DMS 273 treated with DMSO at 0.1 percent for 48 hours (cell line): ENCODE results near the gene MYG1.
A peak's percentile ranks its signal among the peaks of the same experiment; 100 is the strongest.
"Not testable (repeated sequence)": the region's sequence is repeated elsewhere in the genome, so short reads cannot be mapped to it uniquely, and the experiment has no call there.

Experiments
- DNase-seq: peaks from one replicate; lab custom pipeline; 2025; lab: John Stamatoyannopoulos, UW

MYG1 gene

GRCh38 chr12:53327435-53328042, 28.0 kb downstream of the MYG1 start:
- no peak for DNase-seq

DNA sequence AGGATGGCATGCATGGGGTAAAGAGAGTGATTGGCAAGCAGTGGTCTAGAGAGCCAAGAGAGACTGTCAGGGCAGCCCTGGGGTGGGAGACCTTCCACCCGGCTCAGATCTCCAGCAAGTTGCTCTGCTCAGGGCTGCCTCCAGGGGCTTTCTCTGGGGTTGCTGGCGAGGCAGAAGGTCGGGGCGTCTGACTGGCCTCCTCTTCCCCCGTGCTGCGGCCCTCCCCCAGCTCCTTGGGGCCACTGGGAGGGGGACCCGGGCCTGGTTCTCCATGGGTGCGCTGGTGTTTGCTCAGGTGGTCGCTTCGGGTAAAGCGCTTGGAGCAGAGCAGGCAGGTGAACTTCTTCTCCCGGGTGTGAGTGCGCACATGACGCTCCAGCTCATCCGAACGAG, 28.5 kb downstream of the MYG1 start:
- DNase-seq, result no peak

- no peak for DNase-seq
Measured at GRCh38 chr12:53330671-53331070, 31.2 kb downstream of the MYG1 start.

GRCh38 chr12:53332339-53332738, 32.8 kb downstream of the MYG1 start:
- DNase-seq, result not testable (repeated sequence)

- no peak for DNase-seq
Measured at GRCh38 chr12:53332744-53333143, 33.2 kb downstream of the MYG1 start.

GRCh38 chr12:53333289-53333688, 33.8 kb downstream of the MYG1 start:
- DNase-seq, result no peak

DNA sequence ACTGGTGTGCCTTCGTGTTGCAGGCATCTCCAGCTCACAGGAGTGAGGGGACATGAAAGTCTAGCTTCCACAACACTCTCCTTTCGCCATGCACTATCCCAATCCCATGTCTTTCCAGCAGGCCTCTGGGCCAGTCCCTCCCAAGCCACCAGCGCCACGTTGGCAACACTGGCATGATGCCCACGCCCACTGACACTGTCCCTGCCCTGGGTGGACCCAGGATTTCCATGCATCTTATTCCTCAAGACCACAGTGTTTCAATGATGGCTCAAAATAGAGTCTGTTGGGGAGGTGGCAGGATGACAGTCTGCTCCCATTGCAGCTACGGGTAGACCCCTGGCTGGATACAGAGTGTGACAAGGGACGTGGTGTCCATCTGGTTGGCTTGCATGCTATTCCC, 34.4 kb downstream of the MYG1 start:
- DNase-seq, result no peak

GRCh38 chr12:53334822-53335221, 35.3 kb downstream of the MYG1 start:
- no peak for DNase-seq

DNA sequence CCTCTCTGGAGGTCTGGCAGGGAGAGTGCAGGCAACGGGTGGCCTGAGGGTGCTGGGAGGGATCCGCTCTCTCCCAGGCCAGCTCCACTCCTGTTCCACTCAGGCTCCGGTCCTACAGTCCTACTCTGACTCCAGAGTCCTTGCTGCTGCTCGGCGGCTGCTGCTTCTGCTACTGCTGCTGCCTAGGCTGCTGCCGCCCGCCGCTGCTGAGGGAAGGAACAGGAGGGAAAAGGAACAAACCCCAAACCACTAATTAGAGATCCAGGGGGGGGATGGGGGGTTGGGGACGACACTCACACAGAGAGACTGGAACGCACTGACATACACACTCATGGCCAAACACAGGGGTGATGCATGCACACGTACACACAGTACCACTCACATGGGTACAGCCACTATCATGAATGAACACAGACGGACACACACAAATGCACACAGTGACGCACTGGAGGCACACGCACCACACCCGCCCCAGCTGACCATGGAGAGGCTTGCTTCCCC, 36.7 kb downstream of the MYG1 start, which contains the start of gene SP7:
Gene SP7, minus strand, starts transcription at position 174 of the 501 bp plus-strand sequence. CDS start 708 bp downstream, outside the sequence.
- DNase-seq, result no peak

GRCh38 chr12:53338017-53338416, 38.5 kb downstream of the MYG1 start:
- no peak for DNase-seq

DNA sequence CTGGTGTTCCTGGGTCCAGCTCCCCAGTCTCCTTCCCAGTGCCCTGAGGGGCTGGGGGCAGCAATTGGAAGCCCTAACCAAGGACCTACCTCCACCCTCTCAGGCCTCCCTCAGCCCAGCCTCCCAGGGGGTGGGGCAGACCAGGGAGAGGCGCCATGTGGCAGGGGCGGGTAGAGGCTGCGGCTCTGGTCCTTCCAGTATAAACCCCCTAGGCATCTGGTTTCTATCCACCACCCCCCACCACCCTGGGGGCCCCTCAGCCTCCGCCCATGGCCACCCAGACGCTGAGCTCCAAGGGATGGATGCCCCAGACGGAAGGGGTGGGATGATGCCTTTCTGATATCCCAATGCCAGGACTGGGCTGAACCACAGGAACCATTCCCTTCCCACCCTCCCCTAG, 39.4 kb downstream of the MYG1 start:
- no peak for DNase-seq

GRCh38 chr12:53340398-53340797, 40.9 kb downstream of the MYG1 start:
- DNase-seq, result no peak

DNA sequence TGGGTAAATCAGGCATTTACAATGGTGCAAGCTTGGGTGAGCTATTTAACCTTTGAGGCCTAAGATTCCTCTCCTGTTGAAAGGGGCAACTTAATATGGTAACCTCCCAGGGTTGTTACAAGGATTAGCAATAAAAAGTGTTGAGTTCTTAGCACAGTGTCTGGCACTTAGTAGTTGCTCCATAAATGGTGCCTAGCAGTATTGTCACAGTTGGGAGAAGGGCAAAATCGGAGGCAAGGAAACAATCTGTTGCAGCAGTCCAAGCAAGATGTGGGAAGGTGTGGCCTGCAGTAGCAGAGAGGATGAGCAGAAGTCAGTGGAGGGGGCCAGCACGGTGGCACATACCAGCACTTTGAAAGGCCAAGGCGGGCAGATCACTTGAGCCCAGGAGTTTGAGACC, 44.0 kb downstream of the MYG1 start:
- no peak for DNase-seq

DNA sequence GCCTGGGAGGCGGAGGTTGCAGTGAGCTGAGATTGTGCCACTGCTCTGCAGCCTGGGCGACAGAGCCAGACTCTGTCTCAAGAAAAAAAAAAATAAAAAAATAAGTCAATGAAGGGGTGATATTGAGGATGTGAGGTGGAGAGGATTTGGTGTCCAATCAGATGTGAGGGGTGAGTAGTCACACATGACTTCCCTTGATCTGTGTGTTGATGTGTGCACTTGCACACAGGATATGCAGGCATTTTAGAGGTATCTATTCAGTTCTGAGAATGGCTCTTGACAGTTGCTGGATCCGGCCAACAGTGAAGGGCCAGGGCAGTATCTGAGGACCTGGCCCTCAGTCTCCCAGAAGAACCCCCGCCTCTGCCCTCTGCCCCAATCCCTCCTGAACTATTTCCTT, 44.5 kb downstream of the MYG1 start:
- no peak for DNase-seq

GRCh38 chr12:53344487-53344823, 45.0 kb downstream of the MYG1 start:
- no peak for DNase-seq

DNA sequence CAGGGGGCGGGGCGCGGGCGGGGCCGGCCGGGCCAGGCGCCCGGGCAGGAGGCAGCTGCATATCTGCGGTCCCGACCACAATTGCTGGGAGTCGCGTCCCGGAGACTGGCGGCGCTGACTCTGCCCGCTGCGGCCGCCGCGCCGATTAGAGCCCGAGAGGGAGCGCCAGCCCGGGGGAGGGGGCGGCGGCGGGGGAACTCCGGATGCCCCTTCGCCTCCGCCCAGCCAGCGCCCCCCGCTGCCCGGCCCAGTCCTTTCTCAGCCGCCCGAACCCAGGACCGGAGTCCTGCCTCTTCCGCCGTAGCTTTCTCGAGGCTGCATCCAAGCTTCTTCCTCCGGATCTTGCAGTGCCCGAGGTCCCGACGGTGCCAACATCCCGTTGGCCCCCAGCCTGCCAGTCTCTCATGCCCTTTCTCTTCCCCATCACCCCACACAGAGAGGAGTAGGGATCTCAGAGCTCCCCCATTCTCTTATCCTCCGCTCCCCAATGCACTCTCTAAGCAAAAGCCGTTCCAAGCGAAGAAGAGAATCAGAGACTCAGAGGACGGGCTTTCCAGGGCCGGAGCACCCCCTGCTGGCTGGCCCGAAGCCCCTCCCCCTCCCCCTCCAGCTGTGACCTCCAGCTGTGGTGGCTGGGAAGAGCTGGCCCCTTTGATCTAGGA, 45.5 kb downstream of the MYG1 start:
- DNase-seq, result peak; percentile 18

DNA sequence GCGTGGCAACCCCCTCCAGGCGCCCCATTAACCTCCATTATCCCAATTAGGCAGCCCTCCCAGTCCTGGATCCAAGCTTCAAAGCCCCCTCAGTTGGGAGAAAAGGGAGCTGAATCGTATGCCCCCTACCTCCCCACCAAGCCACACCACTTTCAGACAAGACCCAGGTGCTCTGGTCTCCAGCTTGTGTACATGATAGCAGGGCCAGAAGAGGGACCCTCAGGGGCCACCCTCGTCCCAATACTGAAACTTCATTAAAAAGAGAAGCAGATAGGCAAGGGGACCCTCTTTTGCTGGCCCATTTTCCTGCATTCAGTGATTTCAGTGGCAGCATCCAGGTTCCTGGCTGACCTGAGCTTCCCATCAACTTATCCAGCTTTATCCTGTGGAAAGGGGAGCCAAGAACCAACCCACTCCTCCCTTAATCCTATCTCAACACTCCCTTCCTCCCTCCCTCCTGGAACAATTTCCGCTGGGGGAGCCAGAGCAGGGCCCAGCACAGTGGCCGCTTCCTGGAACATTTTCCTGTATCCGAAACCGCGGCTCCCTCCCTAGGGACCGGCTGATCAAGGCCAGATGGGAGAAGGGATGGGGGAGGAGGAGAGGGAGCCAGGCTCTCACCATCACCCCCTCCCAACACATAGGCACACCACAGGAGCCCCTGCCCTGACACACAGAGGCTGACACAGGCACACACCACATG, 46.1 kb downstream of the MYG1 start:
- DNase-seq, result no peak

DNA sequence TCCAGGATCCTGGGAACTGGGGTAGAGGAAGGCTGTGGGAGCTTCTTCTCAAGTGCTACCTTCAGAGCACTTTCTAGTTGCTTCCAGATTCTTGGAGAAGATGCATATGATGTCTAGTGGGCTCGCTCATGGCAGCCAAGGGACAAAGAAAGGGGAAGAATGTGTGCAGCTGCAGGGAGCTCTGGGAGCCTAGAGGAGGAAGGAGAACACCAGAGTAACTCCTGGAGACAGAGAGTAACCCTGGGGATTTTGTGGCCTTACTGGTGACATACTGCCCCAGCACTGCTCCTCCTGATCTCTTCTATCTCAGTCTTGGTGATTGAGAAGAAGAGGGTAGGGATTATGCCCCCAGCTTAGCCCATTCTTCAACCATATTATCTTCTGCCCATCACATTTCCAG, 47.0 kb downstream of the MYG1 start:
- no peak for DNase-seq

GRCh38 chr12:53347905-53348304, 48.4 kb downstream of the MYG1 start:
- DNase-seq, result no peak

DNA sequence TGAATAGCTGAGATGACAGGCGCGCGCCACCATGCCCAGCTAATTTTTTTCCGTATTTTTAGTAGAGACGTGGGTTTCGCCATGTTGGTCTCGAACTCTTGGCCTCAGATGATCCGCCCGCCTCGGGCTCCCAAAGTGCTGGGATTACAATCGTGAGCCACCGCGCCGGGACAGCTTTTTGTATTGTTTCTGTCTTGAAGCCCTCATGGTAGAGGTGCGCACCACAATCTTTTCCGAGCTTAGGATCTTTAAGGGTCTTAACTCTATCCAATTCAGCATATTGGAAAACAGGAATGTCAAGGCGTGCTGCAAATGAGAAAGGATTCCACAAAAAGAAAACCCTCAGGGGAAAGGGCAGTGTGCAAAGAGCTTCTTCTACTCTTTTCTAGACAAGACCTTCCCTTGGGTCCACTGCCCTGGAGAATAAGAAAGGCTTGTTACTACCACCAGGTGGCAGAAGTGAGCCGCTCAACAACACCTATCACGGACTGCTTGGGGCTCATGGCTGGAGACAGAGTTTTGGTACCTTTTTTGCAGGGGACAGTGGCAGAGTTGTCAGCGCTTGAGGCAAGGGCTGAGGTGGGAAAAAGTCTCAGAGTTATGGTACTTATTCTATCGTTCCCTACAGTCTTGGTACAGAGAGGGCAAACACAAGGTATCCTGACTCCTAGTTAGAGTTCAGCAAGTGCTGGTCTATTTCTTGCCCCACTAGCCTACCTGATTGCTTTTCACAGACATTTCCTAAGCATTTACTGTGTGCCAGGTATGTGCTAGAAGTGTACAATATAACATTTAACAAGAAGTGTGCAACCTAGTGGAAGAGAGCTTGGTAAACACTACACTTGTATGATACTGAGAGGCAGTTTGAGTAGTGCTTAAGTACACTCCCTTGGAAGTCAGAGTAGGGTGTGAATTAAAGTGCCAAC, 53.1 kb downstream of the MYG1 start:
- peak; percentile 35 for DNase-seq

- DNase-seq, result no peak
Measured at GRCh38 chr12:53353257-53353655, 53.8 kb downstream of the MYG1 start.

GRCh38 chr12:53355121-53355520, 55.6 kb downstream of the MYG1 start:
- DNase-seq, result no peak
